B cell (primary cell): Measurements from ENCODE around the gene ERRFI1. TPM values are rescaled to one million over a fixed set of nuclear protein-coding genes. Genes with fewer than 3 reads are reported as not detected.

Experiments used
- ATAC-seq: fragments of 200-7000 bp; cut with Tn5 transposase; one replicate; pipeline ENCODE4 v1.10.0; 2021; ENCODE audit warnings: low read depth, mild to moderate bottlenecking, moderate number of reproducible peaks, moderate library complexity
- CTCF ChIA-PET: fragments of 350-600 bp; sonication (Branson Sonifier 250); formaldehyde crosslinking; loops from one replicate; lab custom pipeline; 2021; ENCODE audit warnings: antibody characterized with exemption, inconsistent platforms; lab: Charles Lee
- POLR2A ChIA-PET: fragments of 350-600 bp; sonication (Branson Sonifier 250); formaldehyde crosslinking; loops from one replicate; lab custom pipeline; 2021; ENCODE audit warnings: antibody characterized with exemption; lab: Charles Lee
- DNase-seq: peaks from one replicate; pipeline ENCODE4 v3.0.0; 2013
- H2AFZ ChIP-seq: 2 replicates; pipeline ENCODE4 v1.6.1; 2012; ENCODE audit warnings: mild to moderate bottlenecking, low read depth, low read length; ENCODE audit not compliant: insufficient read depth, poor library complexity, severe bottlenecking
- H3K27ac ChIP-seq, 2 donors: 1 replicate in 1 of 2; 2 replicates in 1 of 2; pipeline ENCODE4 v1.5.1; 2012 to 2013; ENCODE audit warnings: low read length in 2 of 2, mild to moderate bottlenecking in 2 of 2, moderate library complexity in 1 of 2
- H3K27me3 ChIP-seq, 4 experiments: fragments of 200-600 bp in 1 of 4; sonication (generic) in 1 of 4; replicated peaks in 1 of 4; 1 replicate in 2 of 4; 2 replicates in 2 of 4; pipeline versions ENCODE4 v1.6.1 to v1.7.0; 2013 to 2016; ENCODE audit warnings: low read length in 3 of 4, mild to moderate bottlenecking in 2 of 4, mixed read lengths in 1 of 4, moderate library complexity in 1 of 4; ENCODE audit not compliant: insufficient read depth in 4 of 4, control insufficient read depth in 3 of 4; ENCODE audit errors: control extremely low read depth in 1 of 4
- H3K36me3 ChIP-seq, 2 experiments: replicated peaks in 1 of 2; 1 replicate in 1 of 2; 2 replicates in 1 of 2; pipeline versions ENCODE4 v1.6.1 to v1.7.1; 2013; ENCODE audit warnings: low read length in 1 of 2; ENCODE audit not compliant: insufficient read depth in 2 of 2, control insufficient read depth in 1 of 2; ENCODE audit errors: control extremely low read depth in 1 of 2, extremely low read depth in 1 of 2
- H3K4me1 ChIP-seq, 2 donors: fragments of 200-600 bp in 1 of 2; sonication (generic) in 1 of 2; 1 replicate in 1 of 2; 2 replicates in 1 of 2; pipeline versions ENCODE4 v1.5.1 to v1.6.1; 2013 to 2017; ENCODE audit warnings: low read length in 2 of 2; ENCODE audit not compliant: control insufficient read depth in 2 of 2, insufficient read depth in 2 of 2
- H3K4me2 ChIP-seq: replicated peaks from 2 replicates; pipeline ENCODE3; 2012; ENCODE audit warnings: mild to moderate bottlenecking, low read depth, low read length; ENCODE audit not compliant: poor library complexity, severe bottlenecking
- H3K4me3 ChIP-seq, 5 experiments: fragments of 200-600 bp in 1 of 5; sonication (generic) in 1 of 5; 1 replicate in 3 of 5; 2 replicates in 2 of 5; pipeline versions ENCODE4 v1.5.1 to v1.7.0; 2011 to 2016; ENCODE audit warnings: low read length in 4 of 5, mild to moderate bottlenecking in 4 of 5, low read depth in 2 of 5, control low read depth in 1 of 5, moderate library complexity in 1 of 5; ENCODE audit not compliant: insufficient read depth in 1 of 5; ENCODE audit errors: control extremely low read depth in 1 of 5, extremely low read depth in 1 of 5
- H3K79me2 ChIP-seq: fragments of 200-600 bp; sonication (generic); one replicate; pipeline ENCODE4 v1.6.0; 2016; ENCODE audit warnings: low read length; ENCODE audit not compliant: control insufficient read depth, insufficient read depth
- H3K9ac ChIP-seq: fragments of 200-600 bp; sonication (generic); 2 replicates; pipeline ENCODE4 v1.6.1; 2017; ENCODE audit warnings: mild to moderate bottlenecking, low read length, moderate library complexity
- H3K9me3 ChIP-seq, 3 donors: one replicate each; pipeline versions ENCODE4 v1.6.1 to v1.7.1; 2013; ENCODE audit warnings: low read length in 2 of 3; ENCODE audit not compliant: control insufficient read depth in 2 of 3, insufficient read depth in 1 of 3; ENCODE audit errors: control extremely low read depth in 1 of 3
- H4K20me1 ChIP-seq: 2 replicates; pipeline ENCODE4 v1.6.0; 2012; ENCODE audit warnings: mild to moderate bottlenecking, low read length; ENCODE audit not compliant: insufficient read depth, control insufficient read depth, poor library complexity, severe bottlenecking
- H3K27ac Mint-ChIP-seq: one replicate; pipeline ENCODE4 v1.8.0; 2021; ENCODE audit warnings: mixed read lengths
- H3K27me3 Mint-ChIP-seq: one replicate; pipeline ENCODE4 v1.8.0; 2021; ENCODE audit warnings: mixed read lengths
- H3K4me1 Mint-ChIP-seq: one replicate; pipeline ENCODE4 v1.8.0; 2021; ENCODE audit warnings: mixed read lengths
- H3K4me3 Mint-ChIP-seq: one replicate; pipeline ENCODE4 v1.8.0; 2021; ENCODE audit warnings: mixed read lengths
- H3K9me3 Mint-ChIP-seq: one replicate; pipeline ENCODE4 v1.8.0; 2022; ENCODE audit warnings: mixed read lengths; ENCODE audit not compliant: insufficient read depth
- EZH2 ChIP-seq: IDR thresholded peaks from 2 replicates; pipeline ENCODE4 v1.6.1; 2012; ENCODE audit warnings: borderline replicate concordance, low read depth, mild to moderate bottlenecking, moderate library complexity, low read length; ENCODE audit not compliant: insufficient read depth, poor library complexity, severe bottlenecking
- WGBS: methylation state at CpG from one replicate; pipeline ENCODE4 v1.1.5; 2013; ENCODE audit warnings: missing lambda C conversion rate; ENCODE audit not compliant: insufficient coverage; 5-methylcytosine and 5-hydroxymethylcytosine counted together
- intact Hi-C: fragments of 100-400 bp; cut with micrococcal nuclease; formaldehyde crosslinking; loops from one replicate; pipeline ENCODE4 v1.10.0; 2022
- polyA plus RNA-seq: library from polyadenylated mRNA; depleted of rRNA; stranded (reverse); fragments of >200 nt; gene quantifications from 2 replicates; pipeline ENCODE4 v1.2.3, GENCODE V29; 2012
- total RNA-seq, 2 donors: library from RNA; stranded (reverse); fragments of 120-200 nt in 1 of 2; gene quantifications; 1 replicate in 1 of 2; 2 replicates in 1 of 2; pipeline versions ENCODE4 v1.2.3 to v1.2.4, GENCODE V29; 2013 to 2022
- TF ChIP-seq, protein P1 (sequence below): fragments of 200-600 bp; IDR thresholded peaks from one replicate; pipeline ENCODE4 v1.8.0; 2022; ENCODE audit warnings: antibody characterized with exemption, mild to moderate bottlenecking

Gene ERRFI1
- total and polyA plus RNA-seq, 2 donors (not counting 1 experiment from before 2014, with no cell fraction given): 1.5 to 2.0 TPM

DNA sequence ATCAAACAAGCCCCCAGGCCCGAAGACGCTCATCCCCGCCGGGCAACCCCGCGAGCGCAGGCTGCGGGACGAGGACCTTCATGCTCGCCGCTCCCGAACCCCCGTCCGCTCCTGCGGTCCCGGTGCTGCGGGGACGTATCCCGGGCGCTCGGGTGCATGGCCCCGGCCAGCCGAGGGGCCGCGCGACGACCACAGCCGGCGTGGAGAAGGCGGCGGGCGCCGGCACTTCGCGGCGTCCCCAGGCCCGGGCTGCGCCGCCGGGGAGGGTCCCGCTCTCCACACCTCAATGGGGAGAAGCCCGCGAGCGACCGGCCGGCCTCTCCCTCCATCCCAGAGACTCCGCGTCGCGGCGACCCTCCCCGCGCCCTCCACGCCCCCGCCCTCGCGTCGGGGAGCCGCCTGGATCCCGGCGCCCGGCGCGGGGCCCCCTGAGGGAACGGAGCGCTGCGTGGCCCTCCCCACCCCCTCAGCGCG lies 401 bp downstream of the ERRFI1 start:
- Mint-ChIP-seq H3K9me3 (no peaks in the 10 kb centered on the region), H3K27me3 (peaks cover 24% of the 10 kb centered on the region), H3K4me3 (peak overlapping the region; percentile 82), H3K27ac (no peak overlapping the region), H3K4me1 (peaks cover 10% of the 10 kb centered on the region)
- peaks cover 5 to 25% (median 15%) of the 10 kb centered on the region in 4 experiments for H3K27me3 ChIP-seq
- ChIA-PET CTCF (interaction anchor here (0.7 to 2.3 kb wide), 2 partner anchors 10 to 285 kb away, joined by 3 to 11 read pairs; no protein-coding TSS in a partner anchor), POLR2A (no interaction called here)
- peaks cover 0 to 6% (median 0%) of the 10 kb centered on the region in 3 donors for H3K9me3 ChIP-seq
- peaks cover 11 to 16% of the 10 kb centered on the region in 2 donors for H3K4me1 ChIP-seq
- H4K20me1 ChIP-seq: no peaks in the 10 kb centered on the region
- H2AFZ ChIP-seq: peak overlapping the region; percentile 89
- ATAC-seq (peak; percentile 29), DNase-seq (no peak)
- intact Hi-C loops: loop anchor here (1.0 to 2.0 kb wide), 2 partner anchors 293 to 853 kb away; partner anchors contain the start of genes ENO1 and SLC45A1
- TF ChIP-seq EZH2: no peak
- TF ChIP-seq, protein P1, sequence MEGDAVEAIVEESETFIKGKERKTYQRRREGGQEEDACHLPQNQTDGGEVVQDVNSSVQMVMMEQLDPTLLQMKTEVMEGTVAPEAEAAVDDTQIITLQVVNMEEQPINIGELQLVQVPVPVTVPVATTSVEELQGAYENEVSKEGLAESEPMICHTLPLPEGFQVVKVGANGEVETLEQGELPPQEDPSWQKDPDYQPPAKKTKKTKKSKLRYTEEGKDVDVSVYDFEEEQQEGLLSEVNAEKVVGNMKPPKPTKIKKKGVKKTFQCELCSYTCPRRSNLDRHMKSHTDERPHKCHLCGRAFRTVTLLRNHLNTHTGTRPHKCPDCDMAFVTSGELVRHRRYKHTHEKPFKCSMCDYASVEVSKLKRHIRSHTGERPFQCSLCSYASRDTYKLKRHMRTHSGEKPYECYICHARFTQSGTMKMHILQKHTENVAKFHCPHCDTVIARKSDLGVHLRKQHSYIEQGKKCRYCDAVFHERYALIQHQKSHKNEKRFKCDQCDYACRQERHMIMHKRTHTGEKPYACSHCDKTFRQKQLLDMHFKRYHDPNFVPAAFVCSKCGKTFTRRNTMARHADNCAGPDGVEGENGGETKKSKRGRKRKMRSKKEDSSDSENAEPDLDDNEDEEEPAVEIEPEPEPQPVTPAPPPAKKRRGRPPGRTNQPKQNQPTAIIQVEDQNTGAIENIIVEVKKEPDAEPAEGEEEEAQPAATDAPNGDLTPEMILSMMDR: no peak
- no peak overlapping the region for H3K27ac ChIP-seq
- H3K4me3 ChIP-seq: peak overlapping the region in 4 of 5 experiments; percentile 31 to 68 (median 56)
- H3K36me3 ChIP-seq: no peaks in the 10 kb centered on the region
- peak overlapping the region; percentile 54 for H3K9ac ChIP-seq
- H3K4me2 ChIP-seq: peak overlapping the region; percentile 84
- no peaks in the 10 kb centered on the region for H3K79me2 ChIP-seq
- WGBS: 3% methylated on average over 69 of the region's 69 CpGs

- ATAC-seq: no peak
- peak overlapping the region; percentile 82 for H3K4me3 Mint-ChIP-seq
These were observed 943 bp downstream of the ERRFI1 start for GRCh38 chr1:8025061-8025670.

More at GRCh38 chr1:8025061-8025670, 943 bp downstream of the ERRFI1 start:
- peaks cover 21% of the 10 kb centered on the region for H3K27me3 Mint-ChIP-seq
- POLR2A ChIA-PET: no interaction called here
- Histone ChIP-seq H3K79me2 (no peaks in the 10 kb centered on the region), H3K36me3 (no peaks in the 10 kb centered on the region), H3K4me1 (peaks cover 11 to 16% of the 10 kb centered on the region in 2 donors), H3K9me3 (peaks cover 0 to 6% (median 1%) of the 10 kb centered on the region in 3 donors), H3K4me2 (peak overlapping the region; percentile 84), H3K27ac (no peak overlapping the region), H3K4me3 (peak overlapping the region in 4 of 5 experiments; percentile 31 to 68 (median 56)), H3K9ac (peak overlapping the region; percentile 54), H2AFZ (peak overlapping the region; percentile 89), H3K27me3 (peaks cover 5 to 25% (median 14%) of the 10 kb centered on the region in 4 experiments), H4K20me1 (no peaks in the 10 kb centered on the region)
- H3K4me1 Mint-ChIP-seq: peaks cover 10% of the 10 kb centered on the region
- peak; percentile 53 for DNase-seq
- no peaks in the 10 kb centered on the region for H3K9me3 Mint-ChIP-seq
- CTCF ChIA-PET: interaction anchor here (0.7 to 2.3 kb wide), 3 partner anchors 10 to 286 kb away, joined by 3 to 11 read pairs (median 4); no protein-coding TSS in a partner anchor
- TF ChIP-seq, protein P1: no peak
- TF ChIP-seq EZH2: no peak
- WGBS: 0% methylated on average over 12 of the region's 19 CpGs
- intact Hi-C loops: no loop called here
- H3K27ac Mint-ChIP-seq: peak overlapping the region; percentile 42
